WTC11 (cell line): ENCODE measurements around the gene NRG2.

Experiments used
- GTF2I ChIP-seq: fragments of 250-450 bp; sonication (Bioruptor Pico); conservative IDR thresholded peaks from 2 replicates; pipeline ENCODE4 v1.4.0; 2021; ENCODE audit warnings: mild to moderate bottlenecking
- SMAD4 ChIP-seq: sonication (generic); formaldehyde crosslinking; IDR thresholded peaks from 2 replicates; pipeline ENCODE4 v1.8.0; 2022; ENCODE audit warnings: mild to moderate bottlenecking, missing genetic modification reagents
- ZNF232 ChIP-seq: sonication (generic); formaldehyde crosslinking; IDR thresholded peaks from 2 replicates; pipeline ENCODE4 v1.8.0; 2022; ENCODE audit warnings: mild to moderate bottlenecking, missing genetic modification reagents
- TF ChIP-seq, protein P1 (sequence below): sonication (generic); formaldehyde crosslinking; IDR thresholded peaks from 2 replicates; pipeline ENCODE4 v1.8.1; 2022; ENCODE audit warnings: missing genetic modification reagents, borderline replicate concordance
- TF ChIP-seq, protein P2 (sequence below): sonication (generic); formaldehyde crosslinking; IDR thresholded peaks from 2 replicates; pipeline ENCODE4 v1.8.1; 2023; ENCODE audit warnings: mild to moderate bottlenecking, moderate library complexity, missing genetic modification reagents
- TF ChIP-seq, protein P3 (sequence below): fragments of 200-600 bp; IDR thresholded peaks from 2 replicates; pipeline ENCODE4 v1.8.0; 2022; ENCODE audit warnings: antibody characterized with exemption

DNA sequence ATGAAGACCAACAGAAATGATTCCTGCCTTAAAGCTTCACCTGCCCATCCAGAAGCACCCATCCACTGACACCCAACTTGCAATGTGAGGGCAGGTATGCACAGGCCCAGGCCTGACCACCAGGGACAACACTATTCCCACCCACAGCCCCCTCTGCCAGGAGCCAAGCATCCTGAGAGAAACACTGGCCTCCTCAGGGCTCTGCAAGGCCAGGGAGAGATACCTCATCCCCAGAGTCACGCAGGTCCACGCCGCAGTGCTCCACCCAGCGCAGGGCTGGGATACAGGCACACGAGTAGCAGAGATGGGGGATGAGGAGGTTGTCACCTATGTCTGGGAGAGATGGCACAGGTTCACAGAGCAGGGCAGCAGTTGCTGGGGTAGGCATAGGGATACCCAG, 148.1 kb downstream of the NRG2 start:
- TF ChIP-seq, protein P1, sequence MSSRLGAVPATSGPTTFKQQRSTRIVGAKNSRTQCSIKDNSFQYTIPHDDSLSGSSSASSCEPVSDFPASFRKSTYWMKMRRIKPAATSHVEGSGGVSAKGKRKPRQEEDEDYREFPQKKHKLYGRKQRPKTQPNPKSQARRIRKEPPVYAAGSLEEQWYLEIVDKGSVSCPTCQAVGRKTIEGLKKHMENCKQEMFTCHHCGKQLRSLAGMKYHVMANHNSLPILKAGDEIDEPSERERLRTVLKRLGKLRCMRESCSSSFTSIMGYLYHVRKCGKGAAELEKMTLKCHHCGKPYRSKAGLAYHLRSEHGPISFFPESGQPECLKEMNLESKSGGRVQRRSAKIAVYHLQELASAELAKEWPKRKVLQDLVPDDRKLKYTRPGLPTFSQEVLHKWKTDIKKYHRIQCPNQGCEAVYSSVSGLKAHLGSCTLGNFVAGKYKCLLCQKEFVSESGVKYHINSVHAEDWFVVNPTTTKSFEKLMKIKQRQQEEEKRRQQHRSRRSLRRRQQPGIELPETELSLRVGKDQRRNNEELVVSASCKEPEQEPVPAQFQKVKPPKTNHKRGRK (CRISPR knock-in tag) = no peak
- TF ChIP-seq GTF2I (no peak), SMAD4 (CRISPR knock-in tag) (no peak), ZNF232 (CRISPR knock-in tag) (no peak)
- TF ChIP-seq, protein P2, sequence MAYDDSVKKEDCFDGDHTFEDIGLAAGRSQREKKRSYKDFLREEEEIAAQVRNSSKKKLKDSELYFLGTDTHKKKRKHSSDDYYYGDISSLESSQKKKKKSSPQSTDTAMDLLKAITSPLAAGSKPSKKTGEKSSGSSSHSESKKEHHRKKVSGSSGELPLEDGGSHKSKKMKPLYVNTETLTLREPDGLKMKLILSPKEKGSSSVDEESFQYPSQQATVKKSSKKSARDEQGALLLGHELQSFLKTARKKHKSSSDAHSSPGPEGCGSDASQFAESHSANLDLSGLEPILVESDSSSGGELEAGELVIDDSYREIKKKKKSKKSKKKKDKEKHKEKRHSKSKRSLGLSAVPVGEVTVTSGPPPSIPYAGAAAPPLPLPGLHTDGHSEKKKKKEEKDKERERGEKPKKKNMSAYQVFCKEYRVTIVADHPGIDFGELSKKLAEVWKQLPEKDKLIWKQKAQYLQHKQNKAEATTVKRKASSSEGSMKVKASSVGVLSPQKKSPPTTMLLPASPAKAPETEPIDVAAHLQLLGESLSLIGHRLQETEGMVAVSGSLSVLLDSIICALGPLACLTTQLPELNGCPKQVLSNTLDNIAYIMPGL (CRISPR knock-in tag) = no peak
- TF ChIP-seq, protein P3, sequence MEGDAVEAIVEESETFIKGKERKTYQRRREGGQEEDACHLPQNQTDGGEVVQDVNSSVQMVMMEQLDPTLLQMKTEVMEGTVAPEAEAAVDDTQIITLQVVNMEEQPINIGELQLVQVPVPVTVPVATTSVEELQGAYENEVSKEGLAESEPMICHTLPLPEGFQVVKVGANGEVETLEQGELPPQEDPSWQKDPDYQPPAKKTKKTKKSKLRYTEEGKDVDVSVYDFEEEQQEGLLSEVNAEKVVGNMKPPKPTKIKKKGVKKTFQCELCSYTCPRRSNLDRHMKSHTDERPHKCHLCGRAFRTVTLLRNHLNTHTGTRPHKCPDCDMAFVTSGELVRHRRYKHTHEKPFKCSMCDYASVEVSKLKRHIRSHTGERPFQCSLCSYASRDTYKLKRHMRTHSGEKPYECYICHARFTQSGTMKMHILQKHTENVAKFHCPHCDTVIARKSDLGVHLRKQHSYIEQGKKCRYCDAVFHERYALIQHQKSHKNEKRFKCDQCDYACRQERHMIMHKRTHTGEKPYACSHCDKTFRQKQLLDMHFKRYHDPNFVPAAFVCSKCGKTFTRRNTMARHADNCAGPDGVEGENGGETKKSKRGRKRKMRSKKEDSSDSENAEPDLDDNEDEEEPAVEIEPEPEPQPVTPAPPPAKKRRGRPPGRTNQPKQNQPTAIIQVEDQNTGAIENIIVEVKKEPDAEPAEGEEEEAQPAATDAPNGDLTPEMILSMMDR = no peak
